Measurements from ENCODE around the gene SUGCT. TPM values are rescaled to one million over a fixed set of nuclear protein-coding genes. Genes with fewer than 3 reads are reported as not detected.
A peak's percentile ranks its signal among the peaks of the same experiment; 100 is the strongest.

SUGCT gene
- total RNA-seq, 1 experiment from 2014 or later = 5.4 TPM

GRCh38 chr7:40182452-40182851 lies 47.6 kb downstream of the SUGCT start:
- WGBS (ENCODE audit: extremely low coverage, insufficient read length, low lambda C conversion rate) = no CpG with 5 or more reads among the region's 4 CpGs
- H3T11ph ChIP-seq (ENCODE audit: low read length) = no peak overlapping the region
- no peaks in the 10 kb centered on the region for H4K20me1 ChIP-seq (ENCODE audit: control insufficient read depth, insufficient read depth, insufficient read length)
- H2BK5ac ChIP-seq (ENCODE audit: insufficient read length, low read length) = no peak overlapping the region
- H3K4ac ChIP-seq (ENCODE audit: low read depth, low read length) = no peak overlapping the region
- H3K4me1 Mint-ChIP-seq = no peaks in the 10 kb centered on the region
- DNase-seq = no peak
- H3K4me1 ChIP-seq (ENCODE audit: insufficient read depth, low read length) = no peaks in the 10 kb centered on the region
- H3K79me2 ChIP-seq (ENCODE audit: insufficient read depth, low read length) = no peaks in the 10 kb centered on the region
- H2BK120ac ChIP-seq (ENCODE audit: low read depth, low read length, poor library complexity, severe bottlenecking) = no peak overlapping the region
- H2BK20ac ChIP-seq (ENCODE audit: low read depth, low read length, poor library complexity, severe bottlenecking) = no peak overlapping the region
- H3K27ac Mint-ChIP-seq = peak overlapping the region in 1 of 3 experiments; percentile 73; a peak in 1 of 7 replicates
- H3K27me3 Mint-ChIP-seq (ENCODE audit: low read depth) = no peaks in the 10 kb centered on the region; the same call in 1 of the 2 replicates
- no peak for TF ChIP-seq CTCF (conservative IDR thresholded peaks at IDR 0.05)
- H3K9me3 ChIP-seq (ENCODE audit: control insufficient read depth, low read depth, low read length) = no peaks in the 10 kb centered on the region
- H2AK5ac ChIP-seq (ENCODE audit: insufficient read length, low read length) = no peak overlapping the region
- H2BK12ac ChIP-seq (ENCODE audit: insufficient read length, low read depth, low read length) = no peak overlapping the region
- no peak overlapping the region for H2AFZ ChIP-seq (ENCODE audit: low read length)
- H3K14ac ChIP-seq (ENCODE audit: insufficient read depth, low read length) = no peak overlapping the region
- no peak overlapping the region for H3K18ac ChIP-seq (ENCODE audit: insufficient read length, low read depth, low read length)
- no peak overlapping the region for H4K91ac ChIP-seq (ENCODE audit: insufficient read length, low read depth, low read length)
- no peaks in the 10 kb centered on the region; a peak in 1 of 7 replicates for H3K36me3 Mint-ChIP-seq (ENCODE audit: insufficient read depth in 1 of 3, low read depth in 3 of 3)
- H2BK15ac ChIP-seq (ENCODE audit: low read depth, low read length) = no peak overlapping the region
- H3K9me3 Mint-ChIP-seq = no peaks in the 10 kb centered on the region
- H3K56ac ChIP-seq (ENCODE audit: insufficient read length, low read depth, low read length) = no peak overlapping the region
- no peaks in the 10 kb centered on the region for H3K27me3 ChIP-seq (ENCODE audit: insufficient read depth, low read length)
- no peak overlapping the region for H3K4me2 ChIP-seq (ENCODE audit: insufficient read depth, insufficient read length, low read length)
- H3K23me2 ChIP-seq (ENCODE audit: insufficient read length, low read depth, low read length, poor library complexity, severe bottlenecking) = no peaks in the 10 kb centered on the region
- no peaks in the 10 kb centered on the region for H3K79me1 ChIP-seq (ENCODE audit: insufficient read depth, low read depth, low read length, poor library complexity, severe bottlenecking)
- no peak overlapping the region for H3K9ac ChIP-seq (ENCODE audit: extremely low read depth, insufficient read length, low read length)
- no peak overlapping the region for H3K27ac ChIP-seq (ENCODE audit: insufficient read length, low read depth, low read length)
- no peak overlapping the region for H4K5ac ChIP-seq (ENCODE audit: insufficient read length, low read depth, low read length)
- no peak overlapping the region for H3K23ac ChIP-seq (ENCODE audit: insufficient read length, low read depth, low read length)
- no peak overlapping the region for H4K8ac ChIP-seq (replicated peaks; ENCODE audit: insufficient read length, low read depth, low read length)
- H3K4me3 Mint-ChIP-seq = no peak overlapping the region
